ENCODE results near the gene CUBN.

DNA sequence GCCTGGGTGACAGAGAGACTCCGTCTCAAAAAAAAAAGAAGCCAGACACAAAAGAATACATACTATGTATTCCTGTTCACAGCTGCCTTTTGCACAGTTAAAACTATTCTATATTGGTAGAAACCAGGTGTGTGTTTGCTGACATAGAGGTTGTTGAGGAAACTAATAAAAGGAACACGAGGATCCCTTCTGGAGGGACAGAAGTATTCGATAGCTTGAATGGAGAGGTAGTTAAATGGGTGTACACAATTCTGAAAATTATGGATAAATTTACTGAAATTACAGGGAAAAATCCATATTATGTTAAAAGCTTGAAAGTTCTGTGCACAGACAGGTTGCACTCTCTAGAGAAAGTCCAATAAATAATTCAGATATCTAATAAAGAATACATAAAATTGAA lies 71.5 kb downstream of the CUBN start:
- TF ChIP-seq, protein P1, sequence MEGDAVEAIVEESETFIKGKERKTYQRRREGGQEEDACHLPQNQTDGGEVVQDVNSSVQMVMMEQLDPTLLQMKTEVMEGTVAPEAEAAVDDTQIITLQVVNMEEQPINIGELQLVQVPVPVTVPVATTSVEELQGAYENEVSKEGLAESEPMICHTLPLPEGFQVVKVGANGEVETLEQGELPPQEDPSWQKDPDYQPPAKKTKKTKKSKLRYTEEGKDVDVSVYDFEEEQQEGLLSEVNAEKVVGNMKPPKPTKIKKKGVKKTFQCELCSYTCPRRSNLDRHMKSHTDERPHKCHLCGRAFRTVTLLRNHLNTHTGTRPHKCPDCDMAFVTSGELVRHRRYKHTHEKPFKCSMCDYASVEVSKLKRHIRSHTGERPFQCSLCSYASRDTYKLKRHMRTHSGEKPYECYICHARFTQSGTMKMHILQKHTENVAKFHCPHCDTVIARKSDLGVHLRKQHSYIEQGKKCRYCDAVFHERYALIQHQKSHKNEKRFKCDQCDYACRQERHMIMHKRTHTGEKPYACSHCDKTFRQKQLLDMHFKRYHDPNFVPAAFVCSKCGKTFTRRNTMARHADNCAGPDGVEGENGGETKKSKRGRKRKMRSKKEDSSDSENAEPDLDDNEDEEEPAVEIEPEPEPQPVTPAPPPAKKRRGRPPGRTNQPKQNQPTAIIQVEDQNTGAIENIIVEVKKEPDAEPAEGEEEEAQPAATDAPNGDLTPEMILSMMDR (IDR thresholded peaks at IDR 0.05): no peak
- no peak for TF ChIP-seq SIN3A (IDR thresholded peaks at IDR 0.05; ENCODE audit: borderline replicate concordance, insufficient read depth, low read depth, low read length)
- TF ChIP-seq, protein P2, sequence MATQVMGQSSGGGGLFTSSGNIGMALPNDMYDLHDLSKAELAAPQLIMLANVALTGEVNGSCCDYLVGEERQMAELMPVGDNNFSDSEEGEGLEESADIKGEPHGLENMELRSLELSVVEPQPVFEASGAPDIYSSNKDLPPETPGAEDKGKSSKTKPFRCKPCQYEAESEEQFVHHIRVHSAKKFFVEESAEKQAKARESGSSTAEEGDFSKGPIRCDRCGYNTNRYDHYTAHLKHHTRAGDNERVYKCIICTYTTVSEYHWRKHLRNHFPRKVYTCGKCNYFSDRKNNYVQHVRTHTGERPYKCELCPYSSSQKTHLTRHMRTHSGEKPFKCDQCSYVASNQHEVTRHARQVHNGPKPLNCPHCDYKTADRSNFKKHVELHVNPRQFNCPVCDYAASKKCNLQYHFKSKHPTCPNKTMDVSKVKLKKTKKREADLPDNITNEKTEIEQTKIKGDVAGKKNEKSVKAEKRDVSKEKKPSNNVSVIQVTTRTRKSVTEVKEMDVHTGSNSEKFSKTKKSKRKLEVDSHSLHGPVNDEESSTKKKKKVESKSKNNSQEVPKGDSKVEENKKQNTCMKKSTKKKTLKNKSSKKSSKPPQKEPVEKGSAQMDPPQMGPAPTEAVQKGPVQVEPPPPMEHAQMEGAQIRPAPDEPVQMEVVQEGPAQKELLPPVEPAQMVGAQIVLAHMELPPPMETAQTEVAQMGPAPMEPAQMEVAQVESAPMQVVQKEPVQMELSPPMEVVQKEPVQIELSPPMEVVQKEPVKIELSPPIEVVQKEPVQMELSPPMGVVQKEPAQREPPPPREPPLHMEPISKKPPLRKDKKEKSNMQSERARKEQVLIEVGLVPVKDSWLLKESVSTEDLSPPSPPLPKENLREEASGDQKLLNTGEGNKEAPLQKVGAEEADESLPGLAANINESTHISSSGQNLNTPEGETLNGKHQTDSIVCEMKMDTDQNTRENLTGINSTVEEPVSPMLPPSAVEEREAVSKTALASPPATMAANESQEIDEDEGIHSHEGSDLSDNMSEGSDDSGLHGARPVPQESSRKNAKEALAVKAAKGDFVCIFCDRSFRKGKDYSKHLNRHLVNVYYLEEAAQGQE (IDR thresholded peaks at IDR 0.05; ENCODE audit: insufficient read depth in 1 of 2, low read depth in 2 of 2, low read length in 1 of 2): no peak
- no peak for TF ChIP-seq TCF7L2 (IDR thresholded peaks at IDR 0.05; ENCODE audit: low read depth, low read length)

Data from Panc1 (cell line).